ENCODE measurements around the gene THOC6. TPM values are rescaled to one million over a fixed set of nuclear protein-coding genes. Genes with fewer than 3 reads are reported as not detected.

Gene THOC6
- total and polyA plus RNA-seq, 4 donors = 10.8 to 14.8 (median 11.7) TPM

GRCh38 chr16:3014971-3015370, 8.9 kb upstream of the THOC6 start:
- Histone ChIP-seq H3K9me3 (ENCODE audit: control insufficient read depth in 4 of 4, low read length in 3 of 4) (no peaks in the 10 kb centered on the region), H3K36me3 (ENCODE audit: control insufficient read depth in 4 of 4, insufficient read depth in 3 of 4, low read depth in 1 of 4, low read length in 3 of 4) (no peaks in the 10 kb centered on the region), H3K4me3 (ENCODE audit: low read depth in 1 of 3, low read length in 3 of 3) (no peak overlapping the region), H3K4me1 (ENCODE audit: control insufficient read depth in 4 of 4, insufficient read depth in 4 of 4, low read length in 3 of 4) (peaks cover 6 to 27% (median 14%) of the 10 kb centered on the region in 4 donors), H3K27me3 (ENCODE audit: control insufficient read depth in 4 of 4, insufficient read depth in 4 of 4, low read length in 3 of 4) (no peaks in the 10 kb centered on the region), H3K27ac (ENCODE audit: low read depth in 1 of 2, low read length in 2 of 2) (no peak overlapping the region), H3K9ac (ENCODE audit: low read depth in 1 of 2, low read length in 2 of 2) (no peak overlapping the region)
- 94% methylated on average over 6 of the region's 6 CpGs for WGBS
- TF ChIP-seq YY1 (IDR thresholded peaks at IDR 0.05) = no peak
- TF ChIP-seq ZBTB33 (IDR thresholded peaks at IDR 0.05) = no peak
- TF ChIP-seq FOXA1 (IDR thresholded peaks at IDR 0.05) = no peak
- TF ChIP-seq NR2F2 (IDR thresholded peaks at IDR 0.05) = no peak
- no peak for TF ChIP-seq ATF3 (IDR thresholded peaks at IDR 0.05)
- TF ChIP-seq HNF4G (IDR thresholded peaks at IDR 0.05) = no peak
- DNase-seq (ENCODE audit: low spot score) = no peak

GRCh38 chr16:3015865-3016521, 7.8 kb upstream of the THOC6 start:
- Histone ChIP-seq H3K27me3 (ENCODE audit: control insufficient read depth in 4 of 4, insufficient read depth in 4 of 4, low read length in 3 of 4) (no peaks in the 10 kb centered on the region), H3K27ac (ENCODE audit: low read depth in 1 of 2, low read length in 2 of 2) (no peak overlapping the region), H3K4me1 (ENCODE audit: control insufficient read depth in 4 of 4, insufficient read depth in 4 of 4, low read length in 3 of 4) (peaks cover 6 to 32% (median 15%) of the 10 kb centered on the region in 4 donors), H3K9ac (ENCODE audit: low read depth in 1 of 2, low read length in 2 of 2) (no peak overlapping the region), H3K36me3 (ENCODE audit: control insufficient read depth in 4 of 4, insufficient read depth in 3 of 4, low read depth in 1 of 4, low read length in 3 of 4) (no peaks in the 10 kb centered on the region), H3K9me3 (ENCODE audit: control insufficient read depth in 4 of 4, low read length in 3 of 4) (no peaks in the 10 kb centered on the region), H3K4me3 (ENCODE audit: low read depth in 1 of 3, low read length in 3 of 3) (no peak overlapping the region)
- WGBS = 91% methylated on average over 13 of the region's 13 CpGs
- no peak for DNase-seq (ENCODE audit: low spot score)
- TF ChIP-seq RXRA (IDR thresholded peaks at IDR 0.05) (no peak), HNF4A (conservative IDR thresholded peaks at IDR 0.05) (no peak), HNF4G (IDR thresholded peaks at IDR 0.05) (no peak), EGR1 (IDR thresholded peaks at IDR 0.05; ENCODE audit: low read depth in 2 of 2) (no peak), FOXA2 (IDR thresholded peaks at IDR 0.05) (no peak)

GRCh38 chr16:3017344-3017743, 6.5 kb upstream of the THOC6 start:
- peaks cover 14 to 32% (median 23%) of the 10 kb centered on the region in 4 donors for H3K4me1 ChIP-seq (ENCODE audit: control insufficient read depth in 4 of 4, insufficient read depth in 4 of 4, low read length in 3 of 4)
- H3K27ac ChIP-seq (ENCODE audit: low read depth in 1 of 2, low read length in 2 of 2) = no peak overlapping the region
- no peak overlapping the region for H3K4me3 ChIP-seq (ENCODE audit: low read depth in 1 of 3, low read length in 3 of 3)
- DNase-seq (ENCODE audit: low spot score) = no peak
- WGBS = 84% methylated on average over 20 of the region's 20 CpGs
- H3K36me3 ChIP-seq (ENCODE audit: control insufficient read depth in 4 of 4, insufficient read depth in 3 of 4, low read depth in 1 of 4, low read length in 3 of 4) = no peaks in the 10 kb centered on the region
- H3K9me3 ChIP-seq (ENCODE audit: control insufficient read depth in 4 of 4, low read length in 3 of 4) = no peaks in the 10 kb centered on the region
- H3K9ac ChIP-seq (ENCODE audit: low read depth in 1 of 2, low read length in 2 of 2) = no peak overlapping the region
- no peaks in the 10 kb centered on the region for H3K27me3 ChIP-seq (ENCODE audit: control insufficient read depth in 4 of 4, insufficient read depth in 4 of 4, low read length in 3 of 4)
- no peak for TF ChIP-seq REST (IDR thresholded peaks at IDR 0.05)
- TF ChIP-seq FOXA1 (IDR thresholded peaks at IDR 0.05) = no peak
- TF ChIP-seq TAF1 (conservative IDR thresholded peaks at IDR 0.05) = no peak
- no peak for TF ChIP-seq ZBTB33 (IDR thresholded peaks at IDR 0.05)
- TF ChIP-seq YY1 (IDR thresholded peaks at IDR 0.05) = no peak
- TF ChIP-seq MAX (IDR thresholded peaks at IDR 0.05) = no peak
- no peak for TF ChIP-seq JUND (IDR thresholded peaks at IDR 0.05)
- no peak for TF ChIP-seq GABPA (IDR thresholded peaks at IDR 0.05 in 1 of 2, conservative IDR thresholded peaks at IDR 0.05 in 1 of 2)
- TF ChIP-seq SP1 (IDR thresholded peaks at IDR 0.05) = no peak
- TF ChIP-seq FOXA2 (IDR thresholded peaks at IDR 0.05) = no peak
- TF ChIP-seq RXRA (IDR thresholded peaks at IDR 0.05) = no peak
- no peak for TF ChIP-seq NR2F2 (IDR thresholded peaks at IDR 0.05)
- no peak for TF ChIP-seq EGR1 (IDR thresholded peaks at IDR 0.05; ENCODE audit: low read depth in 2 of 2)
- TF ChIP-seq RAD21 (IDR thresholded peaks at IDR 0.05) = no peak
- no peak for TF ChIP-seq HNF4A (conservative IDR thresholded peaks at IDR 0.05)
- TF ChIP-seq HNF4G (IDR thresholded peaks at IDR 0.05) = no peak
- no peak for TF ChIP-seq ATF3 (IDR thresholded peaks at IDR 0.05)
